Fibroblast of pulmonary artery (primary cell): ENCODE data around the gene MROH7.

Source experiments
- DNase-seq: peaks from one replicate; pipeline ENCODE4 v3.0.0-alpha.2; 2010; ENCODE audit warnings: low read depth
- H3K4me3 ChIP-seq: replicated peaks from 2 replicates; pipeline ENCODE4 v1.5.1; 2011; ENCODE audit warnings: low read depth, mild to moderate bottlenecking, control low read depth, low read length, moderate library complexity
- TF ChIP-seq, protein P1 (sequence below): IDR thresholded peaks from 2 replicates; pipeline ENCODE4 v1.5.1; 2011; ENCODE audit warnings: mild to moderate bottlenecking, control low read depth, low read length, inconsistent platforms; ENCODE audit errors: missing control alignments

MROH7 gene

DNA sequence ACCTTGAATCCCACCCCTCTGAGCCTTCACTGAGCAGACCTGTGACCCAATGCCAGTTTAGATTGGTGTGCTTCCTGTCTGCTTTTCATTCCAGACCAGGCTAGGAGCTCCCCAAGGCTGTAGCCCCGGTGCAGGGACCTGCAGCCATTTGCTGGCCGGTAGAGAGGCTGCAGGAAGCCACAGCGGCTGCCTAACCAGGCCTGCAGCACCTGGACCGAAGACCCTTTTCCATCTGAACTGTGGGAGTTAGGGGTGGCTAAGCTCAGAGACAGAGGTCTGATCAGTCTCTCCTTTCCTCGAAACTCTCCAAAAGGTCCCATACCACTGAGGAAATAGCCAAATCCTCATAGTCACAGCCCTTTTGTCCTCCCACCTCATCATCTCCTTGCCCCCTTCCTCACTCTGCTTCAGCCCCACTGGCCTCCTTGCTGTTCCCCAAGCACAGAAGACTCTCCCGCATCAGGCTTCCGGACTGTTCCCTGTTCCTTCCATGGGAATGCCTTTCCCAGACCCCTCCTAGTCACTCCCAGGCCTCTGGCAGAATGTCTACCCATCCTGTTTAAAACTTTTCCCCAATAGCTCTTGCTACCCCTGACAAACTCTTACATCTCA, 73.4 kb downstream of the MROH7 start:
- TF ChIP-seq, protein P1, sequence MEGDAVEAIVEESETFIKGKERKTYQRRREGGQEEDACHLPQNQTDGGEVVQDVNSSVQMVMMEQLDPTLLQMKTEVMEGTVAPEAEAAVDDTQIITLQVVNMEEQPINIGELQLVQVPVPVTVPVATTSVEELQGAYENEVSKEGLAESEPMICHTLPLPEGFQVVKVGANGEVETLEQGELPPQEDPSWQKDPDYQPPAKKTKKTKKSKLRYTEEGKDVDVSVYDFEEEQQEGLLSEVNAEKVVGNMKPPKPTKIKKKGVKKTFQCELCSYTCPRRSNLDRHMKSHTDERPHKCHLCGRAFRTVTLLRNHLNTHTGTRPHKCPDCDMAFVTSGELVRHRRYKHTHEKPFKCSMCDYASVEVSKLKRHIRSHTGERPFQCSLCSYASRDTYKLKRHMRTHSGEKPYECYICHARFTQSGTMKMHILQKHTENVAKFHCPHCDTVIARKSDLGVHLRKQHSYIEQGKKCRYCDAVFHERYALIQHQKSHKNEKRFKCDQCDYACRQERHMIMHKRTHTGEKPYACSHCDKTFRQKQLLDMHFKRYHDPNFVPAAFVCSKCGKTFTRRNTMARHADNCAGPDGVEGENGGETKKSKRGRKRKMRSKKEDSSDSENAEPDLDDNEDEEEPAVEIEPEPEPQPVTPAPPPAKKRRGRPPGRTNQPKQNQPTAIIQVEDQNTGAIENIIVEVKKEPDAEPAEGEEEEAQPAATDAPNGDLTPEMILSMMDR: no peak
- peak overlapping the region; percentile 90 for H3K4me3 ChIP-seq
- DNase-seq: no peak

- peak within 1 kb of the TSS; percentile 90 for H3K4me3 ChIP-seq
- peak; percentile 79 for DNase-seq
- TF ChIP-seq, protein P1: no peak
Observed at GRCh38 chr1:54715493-54716298, 74.1 kb downstream of the MROH7 start, which contains the start of gene TTC4. TTC4 (plus strand) TSS chr1:54715861; CDS start chr1:54715909, 48 bp downstream.

- DNase-seq: peak; percentile 43
- TF ChIP-seq, protein P1: no peak
- H3K4me3 ChIP-seq: peak overlapping the region; percentile 90
Observed at GRCh38 chr1:54716299-54717047, 74.9 kb downstream of the MROH7 start.

DNA sequence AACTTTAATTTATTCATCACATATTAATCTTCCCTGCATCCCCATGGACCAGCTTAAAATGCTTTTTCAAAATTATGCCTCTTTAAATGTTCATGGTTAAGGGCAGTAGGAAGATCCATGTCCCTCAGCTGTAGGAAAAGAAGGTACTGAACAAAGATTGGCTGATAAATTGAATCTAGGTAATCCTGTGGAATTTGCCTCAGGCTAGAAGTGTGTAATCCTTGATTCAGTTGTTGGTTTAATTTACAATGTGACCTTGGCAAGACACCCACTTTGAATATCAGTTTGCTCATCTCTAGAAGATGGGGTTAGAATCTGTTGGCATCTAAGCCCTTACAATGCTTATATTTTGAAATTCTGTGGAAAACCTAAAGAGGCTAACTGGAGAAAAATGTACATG, 80.1 kb downstream of the MROH7 start:
- no peak overlapping the region for H3K4me3 ChIP-seq
- DNase-seq: no peak
- TF ChIP-seq, protein P1: no peak

DNA sequence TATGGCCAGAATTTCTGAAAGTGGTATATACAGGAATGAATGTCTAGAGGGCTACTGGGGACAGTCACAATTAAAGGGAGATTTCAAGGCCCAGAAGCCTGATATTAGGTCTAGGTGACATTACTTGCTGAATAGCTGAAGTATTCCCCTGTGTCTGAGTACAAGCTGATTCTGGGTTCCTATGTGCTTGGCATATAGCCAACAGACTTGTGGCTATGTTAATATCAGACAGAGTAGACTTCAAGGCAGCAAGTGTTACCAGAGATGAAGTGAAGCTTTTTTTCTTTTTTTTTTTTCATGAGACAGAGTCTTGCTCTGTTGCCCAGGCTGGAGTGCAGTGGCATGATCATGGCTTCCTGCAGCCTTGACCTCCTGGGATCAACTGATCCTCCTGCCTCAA, 82.4 kb downstream of the MROH7 start:
- no peak for DNase-seq
- no peak overlapping the region for H3K4me3 ChIP-seq
- TF ChIP-seq, protein P1: no peak

DNA sequence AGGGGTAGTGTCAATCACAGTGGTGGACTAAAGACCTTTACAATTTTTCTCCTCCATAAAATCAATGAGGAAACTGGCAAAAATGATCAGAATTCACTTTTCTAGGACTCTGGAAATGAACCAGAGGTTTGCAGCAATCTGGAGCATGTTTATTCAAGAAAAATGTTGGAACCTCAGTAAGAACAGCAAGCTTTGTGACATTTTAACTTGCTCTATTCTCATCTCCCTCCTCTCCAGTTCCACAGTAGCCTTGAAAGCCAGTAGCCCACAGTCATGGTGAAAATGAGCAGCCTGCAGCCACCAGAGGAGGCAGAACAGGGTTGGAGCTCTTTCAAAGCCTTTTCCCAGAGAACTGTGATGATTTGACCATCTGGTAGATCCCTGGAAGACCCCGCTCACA, 83.2 kb downstream of the MROH7 start:
- TF ChIP-seq, protein P1: no peak
- no peak overlapping the region for H3K4me3 ChIP-seq
- DNase-seq: no peak
